COLO829 (cell line): ENCODE measurements around the gene ZC3H7B.

Experiments used
- DNase-seq: peaks from one replicate; pipeline ENCODE4 v3.0.0; 2012; ENCODE audit warnings: low spot score

Gene ZC3H7B

DNA sequence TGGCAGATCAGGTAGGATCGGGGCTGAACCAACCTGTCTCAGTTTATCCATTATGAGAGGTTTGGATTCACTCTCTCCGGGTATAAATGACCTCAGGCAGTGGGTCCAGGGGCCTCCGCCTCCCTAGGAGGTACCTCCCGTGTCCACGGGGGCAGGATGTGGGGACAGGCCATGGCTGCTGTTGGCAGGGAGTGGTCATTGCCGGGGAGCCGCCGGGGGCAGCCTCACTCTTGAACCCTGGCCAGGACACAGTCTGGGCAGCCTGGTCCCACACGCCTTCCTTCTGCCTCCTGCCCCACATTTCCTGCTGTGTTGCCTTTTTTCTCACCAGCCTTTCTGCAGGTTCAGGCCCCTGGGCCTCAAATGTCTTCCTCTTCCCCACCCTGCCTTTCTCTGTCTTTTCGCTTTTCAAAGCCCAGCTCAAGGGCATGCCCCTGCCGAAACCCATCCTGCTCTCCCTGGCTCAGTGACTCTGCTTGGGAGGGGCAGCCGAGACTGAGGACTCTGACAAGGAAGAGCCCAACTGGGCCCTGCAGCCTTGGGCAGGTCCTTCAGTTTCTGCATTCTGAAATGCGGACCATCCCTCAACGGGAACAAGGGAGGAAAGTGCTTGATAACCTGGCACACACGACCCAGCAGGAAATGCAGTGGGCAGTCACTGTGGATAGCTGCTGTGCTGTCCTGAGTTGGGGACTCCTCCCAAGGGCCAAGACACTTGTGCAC lies 31.1 kb downstream of the ZC3H7B start:
- DNase-seq: no peak

DNA sequence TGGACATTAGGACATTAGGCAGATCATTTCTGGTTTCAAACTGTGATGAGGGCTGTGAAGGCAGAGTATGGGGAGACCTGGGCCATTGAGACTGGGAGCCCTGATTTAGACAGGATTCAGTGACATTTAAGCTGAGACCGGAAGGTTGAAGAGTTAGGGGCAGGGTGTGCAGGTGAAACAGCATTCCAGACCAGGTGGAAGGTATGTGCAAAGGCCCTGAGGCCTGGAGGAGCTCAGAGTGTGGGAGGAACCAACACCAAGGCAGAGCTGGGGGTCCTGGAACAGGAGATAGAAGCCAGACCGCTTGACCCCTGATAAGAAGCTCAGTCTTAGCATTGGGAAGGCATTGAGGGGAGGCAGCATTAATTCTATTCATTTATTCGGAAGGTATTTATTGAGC lies 32.5 kb downstream of the ZC3H7B start:
- DNase-seq: no peak

- no peak for DNase-seq
These were observed 32.9 kb downstream of the ZC3H7B start for GRCh38 chr22:41334215-41334614.

DNA sequence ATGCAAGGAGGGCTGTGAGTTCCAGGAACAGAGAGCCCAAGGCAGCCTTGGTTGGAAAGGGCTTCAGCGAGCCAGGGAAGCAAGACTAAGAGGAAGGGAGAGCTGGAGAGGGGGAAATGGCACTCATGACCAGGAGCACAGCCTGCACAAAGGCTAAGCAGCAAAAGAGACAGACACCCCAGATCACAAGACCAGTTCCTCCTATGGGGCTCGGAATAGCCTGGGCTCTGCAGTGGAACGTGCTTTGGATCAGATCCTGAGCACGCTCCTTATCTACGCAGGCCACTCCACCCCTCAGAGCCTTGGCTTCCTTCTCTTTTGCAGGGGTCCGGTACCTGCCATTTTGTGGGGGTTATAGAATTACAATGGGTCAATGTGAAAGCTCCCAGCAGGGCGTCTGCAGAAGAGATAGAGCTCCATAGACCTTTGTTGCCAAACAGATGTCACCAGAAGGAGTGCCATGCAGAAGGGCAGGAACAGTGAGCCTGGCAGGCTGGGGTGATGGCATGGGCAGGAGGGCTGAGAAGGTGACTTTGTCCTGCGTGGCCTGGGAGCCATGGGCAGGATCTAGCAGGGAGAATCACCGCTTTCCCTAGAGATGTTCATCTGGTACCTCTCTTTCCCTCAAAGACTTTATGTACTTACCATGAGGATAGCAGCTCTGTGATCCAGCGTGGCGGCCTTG lies 33.8 kb downstream of the ZC3H7B start:
- no peak for DNase-seq

DNA sequence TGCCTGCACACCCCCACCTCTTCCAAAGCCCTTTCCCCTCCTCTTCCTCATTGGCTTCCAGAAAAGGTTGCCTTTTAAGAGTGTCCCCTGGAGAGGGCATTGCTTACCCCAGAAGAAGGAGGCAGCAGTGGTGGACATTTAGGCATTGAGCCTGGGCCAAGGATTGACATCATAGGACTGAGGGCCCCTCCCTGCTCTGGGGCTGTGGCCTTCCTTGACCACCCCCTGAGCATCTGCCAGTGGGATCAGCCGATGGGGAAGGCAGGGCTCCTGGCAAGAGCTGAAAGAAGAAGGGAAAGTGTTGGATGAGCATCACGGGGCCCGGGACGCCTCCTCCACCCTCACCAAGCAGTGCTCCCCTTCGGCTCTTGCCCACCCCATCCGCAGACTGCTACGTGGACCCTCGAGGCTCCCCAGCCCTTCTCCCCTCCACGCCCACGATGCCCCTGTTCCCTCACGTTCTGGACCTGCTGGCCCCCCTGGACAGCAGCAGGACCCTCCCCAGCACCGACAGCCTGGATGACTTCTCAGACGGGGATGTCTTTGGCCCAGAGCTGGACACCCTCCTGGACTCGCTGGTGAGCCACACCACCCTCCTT lies 37.4 kb downstream of the ZC3H7B start:
- DNase-seq: no peak

- DNase-seq: no peak
These were observed 38.5 kb downstream of the ZC3H7B start for GRCh38 chr22:41339823-41340222.

GRCh38 chr22:41340357-41340756 lies 39.0 kb downstream of the ZC3H7B start:
- DNase-seq: no peak

- DNase-seq: no peak
These were observed 39.7 kb downstream of the ZC3H7B start for GRCh38 chr22:41341012-41341411.

- no peak for DNase-seq
These were observed 40.7 kb downstream of the ZC3H7B start for GRCh38 chr22:41341990-41342389.

GRCh38 chr22:41343300-41343699 lies 42.0 kb downstream of the ZC3H7B start:
- no peak for DNase-seq

- DNase-seq: no peak
These were observed 42.4 kb downstream of the ZC3H7B start for GRCh38 chr22:41343717-41344116.

DNA sequence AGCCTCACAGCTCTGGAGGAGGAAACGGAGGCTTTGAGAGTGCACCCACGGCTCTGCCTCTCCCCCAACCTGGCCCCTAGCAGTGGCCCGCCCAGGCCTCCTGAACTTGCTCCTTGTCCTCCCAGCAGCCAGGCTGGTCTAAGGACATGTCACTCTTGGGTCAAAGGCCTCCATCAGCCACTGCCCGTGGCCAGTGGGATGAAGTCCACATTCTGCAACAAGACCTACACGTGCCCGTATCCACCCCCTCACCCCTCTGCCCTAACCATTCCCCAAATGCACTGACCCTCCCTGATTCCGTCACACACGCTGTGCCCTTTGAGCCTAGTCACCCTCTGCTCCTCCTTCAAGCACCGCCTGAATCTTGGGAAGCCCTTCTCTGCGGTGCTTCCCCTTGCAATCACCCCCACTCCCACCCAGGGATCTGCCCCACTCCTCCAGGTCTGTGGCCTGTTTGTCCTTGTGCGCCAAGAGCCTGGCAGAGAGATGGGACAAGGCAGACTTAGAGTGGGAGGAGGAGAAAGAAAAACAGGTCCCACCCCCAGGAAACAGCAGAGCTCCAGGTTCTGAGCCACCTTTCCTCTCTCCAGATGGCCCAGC lies 43.0 kb downstream of the ZC3H7B start:
- no peak for DNase-seq

DNA sequence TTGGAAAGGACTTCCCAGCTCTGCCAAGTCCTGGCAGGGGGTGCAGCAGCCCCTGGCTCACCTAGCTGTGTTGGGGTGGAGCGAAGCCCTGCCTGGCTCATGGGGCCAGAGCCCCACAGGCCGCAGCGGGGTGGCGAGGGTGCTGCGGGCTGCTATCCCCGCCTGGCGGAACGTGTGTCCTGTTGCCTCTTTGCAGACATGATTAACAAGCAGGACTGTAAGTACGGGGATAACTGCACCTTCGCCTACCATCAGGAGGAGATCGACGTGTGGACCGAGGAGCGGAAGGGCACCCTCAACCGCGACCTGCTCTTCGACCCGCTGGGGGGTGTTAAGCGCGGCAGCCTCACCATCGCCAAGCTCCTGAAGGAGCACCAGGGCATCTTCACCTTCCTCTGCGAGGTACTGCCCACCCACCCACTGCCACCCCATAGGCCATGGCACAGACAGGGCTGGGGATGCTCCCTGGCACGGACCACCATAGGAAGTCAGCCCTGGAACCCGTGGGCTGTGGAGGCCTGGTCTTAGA lies 44.5 kb downstream of the ZC3H7B start:
- no peak for DNase-seq

DNA sequence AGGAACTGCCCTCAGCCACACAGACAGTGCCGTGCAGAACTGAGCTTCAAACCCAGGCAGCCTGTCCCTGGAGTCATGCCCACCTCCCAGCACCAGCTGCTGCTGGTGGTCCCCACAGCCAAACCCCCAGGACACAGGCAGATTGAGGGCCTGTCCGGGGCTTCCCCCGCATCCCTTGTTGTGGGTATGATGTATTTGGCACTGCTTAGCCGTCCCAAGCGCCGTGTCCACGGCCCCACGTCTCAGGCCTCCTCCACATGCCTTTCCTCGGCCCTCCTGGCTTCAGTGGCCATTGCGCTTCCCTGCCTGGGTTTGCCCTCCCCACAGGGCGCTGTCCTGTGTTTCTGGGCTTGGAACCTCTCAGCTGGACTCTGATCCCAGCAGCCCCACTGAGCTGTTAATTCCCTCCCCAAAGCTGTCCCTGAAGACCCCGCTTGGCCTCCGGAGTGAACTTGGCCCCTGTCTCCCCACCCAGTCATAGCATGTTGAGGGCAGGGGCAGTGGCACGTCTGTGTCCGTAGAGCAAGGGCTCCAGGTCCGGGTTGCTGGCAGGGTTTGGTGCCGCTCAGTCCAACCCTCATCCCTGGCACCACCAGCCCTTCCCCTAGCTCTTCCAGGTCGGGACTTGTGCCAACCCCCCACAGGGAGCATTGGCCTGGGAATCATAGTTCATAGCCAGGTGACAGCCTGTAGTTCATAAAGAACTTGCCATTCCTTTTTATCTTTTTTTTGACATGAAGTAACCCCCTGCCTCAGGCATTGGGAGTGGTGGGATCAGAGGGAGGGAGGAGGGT lies 45.9 kb downstream of the ZC3H7B start:
- no peak for DNase-seq

GRCh38 chr22:41348964-41349484 lies 47.7 kb downstream of the ZC3H7B start:
- DNase-seq: no peak

- DNase-seq: no peak
These were observed 48.8 kb downstream of the ZC3H7B start for GRCh38 chr22:41350087-41350486.

GRCh38 chr22:41351011-41351410 lies 49.7 kb downstream of the ZC3H7B start:
- no peak for DNase-seq

DNA sequence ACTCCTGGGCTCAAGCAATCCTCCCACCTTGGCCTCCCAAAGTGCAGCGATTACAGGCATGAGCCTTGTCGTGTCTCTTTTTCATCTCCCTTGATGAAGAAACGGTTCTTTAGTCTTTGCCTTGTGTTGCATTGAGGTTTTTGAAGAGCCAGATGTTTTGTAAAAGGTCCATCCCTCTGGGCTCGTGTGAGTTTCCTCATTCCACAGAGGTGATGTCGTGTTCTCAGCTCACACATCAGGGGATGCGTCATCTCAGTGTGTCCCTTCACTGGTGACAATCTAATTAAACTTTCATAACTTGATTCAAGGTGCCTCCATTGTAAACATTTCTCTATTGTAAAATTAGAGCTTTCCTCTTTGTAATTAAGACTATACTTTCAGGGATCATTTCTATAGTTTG lies 50.7 kb downstream of the ZC3H7B start:
- no peak for DNase-seq

GRCh38 chr22:41353862-41354575 lies 52.7 kb downstream of the ZC3H7B start:
- no peak for DNase-seq

DNA sequence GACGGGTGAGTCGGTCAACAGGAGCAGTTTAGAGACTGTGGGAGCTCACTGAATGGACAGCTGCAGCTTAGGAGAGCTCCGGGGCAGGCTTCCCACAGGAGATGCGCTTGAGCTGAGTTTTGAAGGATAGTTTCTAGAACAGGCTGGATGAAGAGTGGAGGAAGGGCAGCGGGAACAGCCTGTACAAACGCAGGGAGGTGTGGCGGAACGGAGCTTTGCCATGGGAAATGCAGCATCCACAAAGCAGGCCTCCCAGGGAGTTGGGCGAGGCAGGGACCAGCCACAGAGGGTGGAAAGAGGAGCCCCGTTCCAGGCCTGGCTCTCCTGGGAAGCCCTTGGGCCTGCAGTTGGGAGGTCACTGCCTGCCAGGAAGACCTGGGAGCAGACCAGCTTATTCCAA lies 53.7 kb downstream of the ZC3H7B start:
- DNase-seq: no peak

- no peak for DNase-seq
These were observed 54.6 kb downstream of the ZC3H7B start for GRCh38 chr22:41355895-41356294.
